Sigmoid colon (tissue), 3 donors: Measurements from ENCODE around the gene COL4A2.

ENCODE experiments used
- POLR2A ChIP-seq, 2 donors: fragments of 450-650 bp; IDR thresholded peaks; one replicate each; pipeline ENCODE4 v1.6.1; 2016; ENCODE audit warnings: antibody characterized with exemption in 2 of 2, mild to moderate bottlenecking in 2 of 2, moderate library complexity in 2 of 2
- TF ChIP-seq, protein P1 (sequence below), 4 experiments: fragments of 450-650 bp in 3 of 4; fragments of 200-600 bp in 1 of 4; IDR thresholded peaks; one replicate each; pipeline ENCODE4 v1.5.1; 2016 to 2019; ENCODE audit warnings: antibody characterized with exemption in 4 of 4, mild to moderate bottlenecking in 3 of 4, moderate library complexity in 2 of 4

GRCh38 chr13:110410936-110411687 is 104.0 kb downstream of the COL4A2 start:
- no peak for TF ChIP-seq POLR2A (IDR thresholded peaks at IDR 0.05)
- TF ChIP-seq, protein P1, sequence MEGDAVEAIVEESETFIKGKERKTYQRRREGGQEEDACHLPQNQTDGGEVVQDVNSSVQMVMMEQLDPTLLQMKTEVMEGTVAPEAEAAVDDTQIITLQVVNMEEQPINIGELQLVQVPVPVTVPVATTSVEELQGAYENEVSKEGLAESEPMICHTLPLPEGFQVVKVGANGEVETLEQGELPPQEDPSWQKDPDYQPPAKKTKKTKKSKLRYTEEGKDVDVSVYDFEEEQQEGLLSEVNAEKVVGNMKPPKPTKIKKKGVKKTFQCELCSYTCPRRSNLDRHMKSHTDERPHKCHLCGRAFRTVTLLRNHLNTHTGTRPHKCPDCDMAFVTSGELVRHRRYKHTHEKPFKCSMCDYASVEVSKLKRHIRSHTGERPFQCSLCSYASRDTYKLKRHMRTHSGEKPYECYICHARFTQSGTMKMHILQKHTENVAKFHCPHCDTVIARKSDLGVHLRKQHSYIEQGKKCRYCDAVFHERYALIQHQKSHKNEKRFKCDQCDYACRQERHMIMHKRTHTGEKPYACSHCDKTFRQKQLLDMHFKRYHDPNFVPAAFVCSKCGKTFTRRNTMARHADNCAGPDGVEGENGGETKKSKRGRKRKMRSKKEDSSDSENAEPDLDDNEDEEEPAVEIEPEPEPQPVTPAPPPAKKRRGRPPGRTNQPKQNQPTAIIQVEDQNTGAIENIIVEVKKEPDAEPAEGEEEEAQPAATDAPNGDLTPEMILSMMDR (IDR thresholded peaks at IDR 0.05): no peak
